Trophoblast cell (in vitro differentiated cells and primary cell): ENCODE measurements around the gene CFAP107.

Experiments
- DNase-seq, 2 donors: peaks; one replicate each; pipeline ENCODE4 v3.0.0-alpha.2; 2016
- H2AFZ ChIP-seq: 2 replicates; pipeline ENCODE4 v1.6.1; 2013; ENCODE audit warnings: low read length, moderate library complexity, mild to moderate bottlenecking; ENCODE audit not compliant: insufficient read depth, poor library complexity
- H2AK5ac ChIP-seq: 2 replicates; pipeline ENCODE4 v1.6.1; 2013; ENCODE audit warnings: mild to moderate bottlenecking, low read length
- H2BK120ac ChIP-seq: 2 replicates; pipeline ENCODE4 v1.6.1; 2013; ENCODE audit warnings: low read length, mild to moderate bottlenecking, moderate library complexity; ENCODE audit not compliant: insufficient read depth, poor library complexity
- H2BK12ac ChIP-seq: 2 replicates; pipeline ENCODE4 v1.6.1; 2013; ENCODE audit warnings: mild to moderate bottlenecking, low read length, moderate library complexity
- H2BK5ac ChIP-seq: 2 replicates; pipeline ENCODE4 v1.6.1; 2013; ENCODE audit warnings: low read length, low read depth, moderate library complexity, mild to moderate bottlenecking; ENCODE audit not compliant: poor library complexity
- H3K14ac ChIP-seq: 2 replicates; pipeline ENCODE4 v1.6.1; 2013; ENCODE audit warnings: mild to moderate bottlenecking, low read length
- H3K18ac ChIP-seq: 2 replicates; pipeline ENCODE4 v1.6.1; 2013; ENCODE audit warnings: mild to moderate bottlenecking, low read length
- H3K23ac ChIP-seq: 2 replicates; pipeline ENCODE4 v1.6.1; 2013; ENCODE audit warnings: low read length
- H3K27ac ChIP-seq: 2 replicates; pipeline ENCODE4 v1.5.1; 2013; ENCODE audit warnings: low read depth, mild to moderate bottlenecking, inconsistent platforms, low read length, moderate library complexity
- H3K27me3 ChIP-seq: 2 replicates; pipeline ENCODE4 v1.6.1; 2013; ENCODE audit warnings: inconsistent platforms, mild to moderate bottlenecking, low read length, moderate library complexity; ENCODE audit not compliant: insufficient read depth
- H3K36me3 ChIP-seq, 2 experiments: 1 replicate in 1 of 2; 2 replicates in 1 of 2; pipeline ENCODE4 v1.6.1; 2013; ENCODE audit warnings: low read length in 2 of 2, mild to moderate bottlenecking in 2 of 2, moderate library complexity in 1 of 2; ENCODE audit not compliant: insufficient read depth in 2 of 2, control insufficient read depth in 1 of 2
- H3K4ac ChIP-seq: 2 replicates; pipeline ENCODE4 v1.6.1; 2013; ENCODE audit warnings: low read depth, mild to moderate bottlenecking, low read length, moderate library complexity
- H3K4me1 ChIP-seq, 2 experiments: 1 replicate in 1 of 2; 2 replicates in 1 of 2; pipeline ENCODE4 v1.6.1; 2013; ENCODE audit warnings: low read length in 2 of 2, mild to moderate bottlenecking in 2 of 2, moderate library complexity in 1 of 2; ENCODE audit not compliant: insufficient read depth in 2 of 2, control insufficient read depth in 1 of 2
- H3K4me2 ChIP-seq: 2 replicates; pipeline ENCODE4 v1.6.1; 2013; ENCODE audit warnings: inconsistent platforms, mild to moderate bottlenecking, low read length, moderate library complexity
- H3K4me3 ChIP-seq: 2 replicates; pipeline ENCODE4 v1.5.1; 2013; ENCODE audit warnings: mild to moderate bottlenecking, low read depth, low read length, inconsistent platforms
- H3K79me1 ChIP-seq: one replicate; pipeline ENCODE4 v1.6.1; 2013; ENCODE audit warnings: low read length
- H3K79me2 ChIP-seq: 2 replicates; pipeline ENCODE4 v1.6.1; 2013; ENCODE audit warnings: low read length, mild to moderate bottlenecking; ENCODE audit not compliant: control insufficient read depth, insufficient read depth, poor library complexity
- H3K9ac ChIP-seq: 2 replicates; pipeline ENCODE4 v1.6.1; 2013; ENCODE audit warnings: mild to moderate bottlenecking, low read length
- H3K9me3 ChIP-seq: 2 replicates; pipeline ENCODE4 v1.6.1; 2013; ENCODE audit warnings: low read depth, mild to moderate bottlenecking, control low read depth, inconsistent platforms, low read length; ENCODE audit not compliant: insufficient read depth
- H4K12ac ChIP-seq: 2 replicates; pipeline ENCODE4 v1.6.1; 2013; ENCODE audit warnings: low read depth, mild to moderate bottlenecking, low read length, moderate library complexity
- H4K8ac ChIP-seq: 2 replicates; pipeline ENCODE4 v1.6.1; 2013; ENCODE audit warnings: low read depth, mild to moderate bottlenecking, low read length, moderate library complexity
- H4K91ac ChIP-seq: one replicate; pipeline ENCODE4 v1.6.1; 2013; ENCODE audit warnings: low read depth, mild to moderate bottlenecking, low read length, moderate library complexity
- WGBS: extraction: QIAGEN DNeasy Blood & Tissue Kit; methylation state at CpG from one replicate; pipeline ENCODE4 v1.1.7; 2013; ENCODE audit warnings: missing lambda C conversion rate; ENCODE audit not compliant: insufficient read length, insufficient coverage; ENCODE audit errors: extremely low coverage; 5-methylcytosine and 5-hydroxymethylcytosine counted together

The CFAP107 gene

DNA sequence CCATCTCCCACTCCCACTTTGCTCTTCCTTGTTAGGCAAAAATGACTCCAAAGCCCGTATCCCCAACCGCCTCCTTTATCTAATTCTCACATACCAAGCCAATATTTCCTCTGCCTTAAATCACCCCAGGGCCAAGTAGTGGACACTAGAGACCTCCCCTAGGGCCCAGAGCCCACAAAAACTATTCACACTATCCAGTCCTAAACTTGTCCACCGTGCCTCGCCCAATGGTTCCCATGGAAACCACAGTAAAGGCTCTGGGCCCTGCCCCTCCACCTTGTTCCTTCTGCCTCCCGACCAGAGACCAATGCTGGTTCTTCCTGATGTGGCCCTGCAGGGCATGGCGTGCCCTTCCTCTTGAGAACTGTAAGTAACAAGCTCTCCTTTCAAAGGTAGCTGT lies 11.8 kb downstream of the CFAP107 start:
- H3K79me2 ChIP-seq: no peaks in the 10 kb centered on the region
- H3K9me3 ChIP-seq: no peaks in the 10 kb centered on the region
- no peak overlapping the region for H3K9ac ChIP-seq
- H2BK5ac ChIP-seq: no peak overlapping the region
- H4K91ac ChIP-seq: no peak overlapping the region
- H3K14ac ChIP-seq: no peak overlapping the region
- no CpG with 5 or more reads among the region's 6 CpGs for WGBS
- H3K18ac ChIP-seq: no peak overlapping the region
- H3K4me1 ChIP-seq: peaks cover 0 to 4% of the 10 kb centered on the region in 2 experiments
- H3K4me3 ChIP-seq: no peak overlapping the region
- no peak overlapping the region for H2BK12ac ChIP-seq
- H3K27me3 ChIP-seq: no peaks in the 10 kb centered on the region
- H3K27ac ChIP-seq: no peak overlapping the region
- H3K4me2 ChIP-seq: no peak overlapping the region
- H3K79me1 ChIP-seq: no peaks in the 10 kb centered on the region
- H3K4ac ChIP-seq: no peak overlapping the region
- no peak overlapping the region for H2AK5ac ChIP-seq
- no peaks in the 10 kb centered on the region for H3K36me3 ChIP-seq
- peak; percentile 98 to 99 for DNase-seq
- no peak overlapping the region for H4K12ac ChIP-seq
- H2AFZ ChIP-seq: no peak overlapping the region
- H2BK120ac ChIP-seq: no peak overlapping the region
- no peak overlapping the region for H3K23ac ChIP-seq
- H4K8ac ChIP-seq: no peak overlapping the region

DNA sequence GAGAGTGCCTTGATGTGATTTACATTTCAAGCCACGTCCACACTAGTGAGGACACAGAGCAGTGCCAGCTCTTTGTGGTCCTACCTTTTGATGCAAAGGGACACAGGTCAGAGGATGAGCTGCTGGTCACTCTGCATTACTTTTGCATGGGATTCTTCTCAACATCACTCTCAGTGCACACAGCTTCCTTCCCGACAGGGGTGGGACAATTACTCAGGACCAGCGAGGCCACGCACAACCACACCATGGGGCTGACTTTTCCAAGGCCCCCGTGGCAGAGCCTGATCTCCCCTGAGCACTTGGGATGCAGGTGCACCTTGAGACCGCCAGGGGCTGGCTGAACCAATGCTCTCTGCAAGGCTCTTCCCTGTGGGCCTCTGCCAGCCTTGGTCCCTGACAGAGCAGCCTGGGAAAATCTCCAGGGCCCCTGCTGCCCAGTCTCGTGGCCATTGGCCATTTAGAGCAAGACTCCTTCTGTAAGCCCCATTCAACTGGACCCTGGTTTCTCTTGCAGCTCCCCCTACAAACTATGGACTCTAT lies 14.3 kb downstream of the CFAP107 start:
- no peak overlapping the region for H2AK5ac ChIP-seq
- no peaks in the 10 kb centered on the region for H3K36me3 ChIP-seq
- H4K12ac ChIP-seq: no peak overlapping the region
- no peaks in the 10 kb centered on the region for H3K27me3 ChIP-seq
- H2AFZ ChIP-seq: no peak overlapping the region
- H3K79me1 ChIP-seq: no peaks in the 10 kb centered on the region
- WGBS: no CpG with 5 or more reads among the region's 7 CpGs
- H4K91ac ChIP-seq: no peak overlapping the region
- H3K79me2 ChIP-seq: no peaks in the 10 kb centered on the region
- H4K8ac ChIP-seq: no peak overlapping the region
- no peak overlapping the region for H2BK12ac ChIP-seq
- no peak overlapping the region for H3K9ac ChIP-seq
- H3K4ac ChIP-seq: no peak overlapping the region
- H2BK5ac ChIP-seq: no peak overlapping the region
- no peak overlapping the region for H2BK120ac ChIP-seq
- peaks cover 0 to 4% of the 10 kb centered on the region in 2 experiments for H3K4me1 ChIP-seq
- DNase-seq: peak in 1 of 2 donors; percentile 25
- no peaks in the 10 kb centered on the region for H3K9me3 ChIP-seq
- H3K23ac ChIP-seq: no peak overlapping the region
- H3K14ac ChIP-seq: no peak overlapping the region
- no peak overlapping the region for H3K27ac ChIP-seq
- no peak overlapping the region for H3K4me2 ChIP-seq
- no peak overlapping the region for H3K4me3 ChIP-seq
- no peak overlapping the region for H3K18ac ChIP-seq

DNA sequence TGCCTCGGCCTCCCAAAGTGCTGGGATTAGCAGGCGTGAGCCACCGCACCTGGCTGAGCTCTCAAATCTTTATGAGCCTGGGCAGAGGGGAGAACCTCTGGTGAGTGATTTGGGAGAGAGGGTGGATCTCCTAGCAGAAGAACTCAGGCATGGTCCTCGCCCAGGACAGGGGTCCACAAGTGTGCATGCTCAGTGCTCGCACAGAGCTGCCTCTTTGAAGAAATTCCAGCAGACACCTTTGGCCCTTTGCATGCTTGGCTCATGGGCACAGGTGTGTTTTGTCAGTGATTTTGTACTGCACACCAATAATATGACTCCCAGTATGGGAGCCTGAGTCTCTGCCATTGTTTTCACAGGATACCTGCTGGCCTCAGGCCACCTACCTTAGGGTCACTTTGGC lies 15.8 kb downstream of the CFAP107 start:
- Histone ChIP-seq H2BK5ac (no peak overlapping the region), H3K23ac (no peak overlapping the region), H3K4me2 (no peak overlapping the region), H3K9ac (no peak overlapping the region), H2AK5ac (no peak overlapping the region), H2BK120ac (no peak overlapping the region), H4K8ac (no peak overlapping the region), H3K4ac (no peak overlapping the region), H4K12ac (no peak overlapping the region), H3K79me2 (no peaks in the 10 kb centered on the region), H3K9me3 (no peaks in the 10 kb centered on the region), H3K4me1 (peaks cover 0 to 4% of the 10 kb centered on the region in 2 experiments), H3K27ac (no peak overlapping the region), H2BK12ac (no peak overlapping the region), H3K4me3 (no peak overlapping the region), H4K91ac (no peak overlapping the region), H3K27me3 (no peaks in the 10 kb centered on the region), H2AFZ (no peak overlapping the region), H3K79me1 (no peaks in the 10 kb centered on the region), H3K36me3 (no peaks in the 10 kb centered on the region), H3K14ac (no peak overlapping the region), H3K18ac (no peak overlapping the region)
- no CpG with 5 or more reads among the region's 5 CpGs for WGBS
- DNase-seq: no peak

DNA sequence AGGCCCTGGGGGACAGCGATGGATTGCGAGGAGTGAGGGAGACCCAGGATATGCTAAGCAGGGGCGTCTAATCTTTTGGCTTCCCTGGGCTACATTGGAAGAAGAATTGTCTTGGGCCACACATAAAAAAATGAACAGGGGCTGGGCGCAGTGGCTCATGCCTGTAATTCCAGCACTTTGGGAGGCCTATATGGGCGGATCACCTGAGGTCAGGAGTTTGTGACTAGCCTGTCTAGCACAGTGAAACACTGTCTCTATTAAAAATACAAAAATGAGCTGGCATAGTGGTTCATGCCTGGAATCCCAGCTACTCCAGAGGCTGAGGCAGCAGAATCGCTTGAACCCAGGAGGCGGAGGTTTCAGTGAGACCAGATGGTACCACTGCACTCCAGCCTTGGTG lies 16.8 kb downstream of the CFAP107 start:
- Histone ChIP-seq H3K4ac (no peak overlapping the region), H4K12ac (no peak overlapping the region), H3K9me3 (no peaks in the 10 kb centered on the region), H3K9ac (no peak overlapping the region), H3K4me1 (peaks cover 0 to 2% of the 10 kb centered on the region in 2 experiments), H3K23ac (no peak overlapping the region), H2BK5ac (no peak overlapping the region), H2BK12ac (no peak overlapping the region), H2AFZ (no peak overlapping the region), H3K4me2 (no peak overlapping the region), H3K14ac (no peak overlapping the region), H3K27me3 (no peaks in the 10 kb centered on the region), H2AK5ac (no peak overlapping the region), H3K4me3 (no peak overlapping the region), H3K27ac (no peak overlapping the region), H3K18ac (no peak overlapping the region), H4K91ac (no peak overlapping the region), H3K79me2 (no peaks in the 10 kb centered on the region), H3K79me1 (no peaks in the 10 kb centered on the region), H3K36me3 (no peaks in the 10 kb centered on the region), H2BK120ac (no peak overlapping the region), H4K8ac (no peak overlapping the region)
- no CpG with 5 or more reads among the region's 7 CpGs for WGBS
- DNase-seq: peak; percentile 78 to 86
